H1 (cell line): ENCODE data around the gene KLHL2. TPM values are rescaled to one million over a fixed set of nuclear protein-coding genes. Genes with fewer than 3 reads are reported as not detected.
"Not testable (repeated sequence)": the region's sequence is repeated elsewhere in the genome, so short reads cannot be mapped to it uniquely, and the experiment has no call there.

Experiments
- CTCF ChIA-PET: fragments of 300-600 bp; sonication (Branson Sonifier 250); formaldehyde crosslinking; loops from one replicate; lab custom pipeline; 2021; ENCODE audit not compliant: partially characterized antibody; lab: Charles Lee
- POLR2A ChIA-PET: fragments of 300-600 bp; sonication (Branson Sonifier 250); formaldehyde crosslinking; loops from one replicate; lab custom pipeline; 2021; ENCODE audit warnings: inconsistent platforms; ENCODE audit not compliant: partially characterized antibody; lab: Charles Lee
- DNase-seq, 2 experiments: peaks; one replicate each; pipeline versions ENCODE4 v3.0.0 to v3.0.0-alpha.2; 2010 to 2022; ENCODE audit warnings: low spot score in 2 of 2, low read depth in 1 of 2, mixed read lengths in 1 of 2
- FAIRE-seq: peaks from 2 replicates; lab custom pipeline; 2011; peaks lifted over from hg19 to GRCh38; lab: Jason Lieb, UNC
- H2AFZ ChIP-seq: 2 replicates; pipeline ENCODE4 v1.8.1; 2012; ENCODE audit warnings: low read length, inconsistent platforms
- H2AK5ac ChIP-seq: 2 replicates; pipeline ENCODE4 v1.6.1; 2013; ENCODE audit warnings: low read depth, low read length
- H2BK120ac ChIP-seq: replicated peaks from 2 replicates; pipeline ENCODE3; 2013; ENCODE audit warnings: low read depth, low read length, inconsistent platforms
- H2BK12ac ChIP-seq: 2 replicates; pipeline ENCODE4 v1.6.1; 2013; ENCODE audit warnings: low read depth, low read length
- H2BK15ac ChIP-seq: 2 replicates; pipeline ENCODE4 v1.6.1; 2013; ENCODE audit warnings: low read length
- H2BK20ac ChIP-seq: 2 replicates; pipeline ENCODE4 v1.6.1; 2013; ENCODE audit warnings: low read length
- H2BK5ac ChIP-seq: 2 replicates; pipeline ENCODE4 v1.6.1; 2013; ENCODE audit warnings: low read depth, low read length
- H3K14ac ChIP-seq: 2 replicates; pipeline ENCODE4 v1.6.1; 2013; ENCODE audit warnings: inconsistent platforms; ENCODE audit not compliant: insufficient read length
- H3K18ac ChIP-seq: 2 replicates; pipeline ENCODE4 v1.6.1; 2013; ENCODE audit warnings: low read length; ENCODE audit errors: extremely low read depth
- H3K23ac ChIP-seq: 2 replicates; pipeline ENCODE4 v1.6.1; 2013; ENCODE audit warnings: inconsistent platforms; ENCODE audit not compliant: insufficient read length
- H3K23me2 ChIP-seq: 2 replicates; pipeline ENCODE4 v1.6.1; 2013; ENCODE audit warnings: low read depth, low read length
- H3K27ac ChIP-seq: 2 replicates; pipeline ENCODE4 v1.6.1; 2011; ENCODE audit warnings: low read depth, low read length, inconsistent platforms
- H3K27me3 ChIP-seq, 4 experiments: replicated peaks in 1 of 4; 1 replicate in 1 of 4; 2 replicates in 3 of 4; pipeline versions ENCODE4 v1.6.1 to v1.8.1; 2011 to 2013; ENCODE audit warnings: low read length in 3 of 4, mild to moderate bottlenecking in 3 of 4, inconsistent platforms in 2 of 4, mixed read lengths in 2 of 4, moderate library complexity in 1 of 4; ENCODE audit not compliant: control insufficient read depth in 3 of 4, insufficient read depth in 3 of 4; ENCODE audit errors: extremely low read depth in 1 of 4
- H3K36me3 ChIP-seq, 4 experiments: 2 replicates each; pipeline versions ENCODE4 v1.6.1 to v1.8.1; 2011 to 2013; ENCODE audit warnings: mild to moderate bottlenecking in 4 of 4, low read length in 3 of 4, moderate library complexity in 2 of 4, control low read depth in 1 of 4, inconsistent platforms in 1 of 4; ENCODE audit not compliant: insufficient read depth in 4 of 4, control insufficient read depth in 2 of 4
- H3K4ac ChIP-seq: replicated peaks from 2 replicates; pipeline ENCODE3; 2013; ENCODE audit warnings: low read length, low read depth, mixed read lengths, inconsistent platforms; ENCODE audit not compliant: insufficient read length
- H3K4me1 ChIP-seq, 4 experiments: replicated peaks in 1 of 4; 1 replicate in 1 of 4; 2 replicates in 3 of 4; pipeline versions ENCODE4 v1.6.1 to v1.8.1; 2011 to 2013; ENCODE audit warnings: low read length in 3 of 4, inconsistent platforms in 2 of 4, mixed read lengths in 1 of 4; ENCODE audit not compliant: insufficient read depth in 4 of 4, control insufficient read depth in 3 of 4
- H3K4me2 ChIP-seq, 2 experiments: 2 replicates each; pipeline versions ENCODE4 v1.6.1 to v1.8.1; 2011 to 2013; ENCODE audit warnings: low read depth in 2 of 2, low read length in 2 of 2, control low read depth in 1 of 2, inconsistent platforms in 1 of 2, mild to moderate bottlenecking in 1 of 2; ENCODE audit not compliant: insufficient read depth in 1 of 2
- H3K4me3 ChIP-seq, 4 experiments: fragments of 200-600, 300-600 bp in 1 of 4; sonication (generic), shearing (Covaris generic), sonication (Bioruptor Twin) in 1 of 4; 2 replicates each; pipeline versions ENCODE4 v1.5.1 to v1.8.1; 2011 to 2016; ENCODE audit warnings: low read length in 4 of 4, low read depth in 3 of 4, control low read depth in 2 of 4, inconsistent platforms in 2 of 4, mild to moderate bottlenecking in 2 of 4, mixed read lengths in 1 of 4, moderate library complexity in 1 of 4; ENCODE audit not compliant: insufficient read depth in 2 of 4; ENCODE audit errors: extremely low read depth in 1 of 4
- H3K56ac ChIP-seq: replicated peaks from 2 replicates; pipeline ENCODE3; 2013; ENCODE audit warnings: low read depth, mild to moderate bottlenecking, mixed read lengths, low read length, inconsistent platforms; ENCODE audit not compliant: insufficient read length
- H3K79me1 ChIP-seq: 2 replicates; pipeline ENCODE4 v1.6.1; 2013; ENCODE audit warnings: low read depth, low read length, control low read depth
- H3K79me2 ChIP-seq, 2 experiments: 2 replicates each; pipeline versions ENCODE4 v1.6.1 to v1.8.1; 2012 to 2013; ENCODE audit warnings: low read length in 2 of 2, mild to moderate bottlenecking in 2 of 2, inconsistent platforms in 1 of 2; ENCODE audit not compliant: insufficient read depth in 2 of 2, control insufficient read depth in 1 of 2
- H3K9ac ChIP-seq, 4 experiments: replicated peaks in 1 of 4; 1 replicate in 1 of 4; 2 replicates in 3 of 4; pipeline versions ENCODE4 v1.6.1 to v1.8.1; 2011 to 2013; ENCODE audit warnings: low read depth in 3 of 4, low read length in 3 of 4, control low read depth in 2 of 4, mild to moderate bottlenecking in 2 of 4, moderate library complexity in 2 of 4, inconsistent platforms in 1 of 4; ENCODE audit errors: extremely low read depth in 1 of 4
- H3K9me3 ChIP-seq, 2 experiments: 2 replicates each; pipeline versions ENCODE4 v1.6.1 to v1.8.1; 2012 to 2013; ENCODE audit warnings: mild to moderate bottlenecking in 2 of 2, moderate library complexity in 2 of 2, control low read depth in 1 of 2, inconsistent platforms in 1 of 2, low read depth in 1 of 2, low read length in 1 of 2, mixed read lengths in 1 of 2; ENCODE audit not compliant: insufficient read depth in 2 of 2
- H4K20me1 ChIP-seq, 2 experiments: replicated peaks in 1 of 2; 2 replicates each; pipeline versions ENCODE3 to v1.8.1; 2011 to 2013; ENCODE audit warnings: inconsistent platforms in 2 of 2, low read length in 2 of 2, mild to moderate bottlenecking in 1 of 2; ENCODE audit not compliant: insufficient read depth in 2 of 2, control insufficient read depth in 1 of 2
- H4K5ac ChIP-seq: 2 replicates; pipeline ENCODE4 v1.6.1; 2013; ENCODE audit warnings: low read length, low read depth, mixed read lengths, inconsistent platforms; ENCODE audit not compliant: insufficient read length
- H4K8ac ChIP-seq: 2 replicates; pipeline ENCODE4 v1.8.0; 2013; ENCODE audit warnings: mild to moderate bottlenecking, moderate library complexity, low read length, inconsistent platforms; ENCODE audit not compliant: insufficient read depth; ENCODE audit errors: extremely low read depth
- H4K91ac ChIP-seq: replicated peaks from 2 replicates; pipeline ENCODE3; 2013; ENCODE audit warnings: low read length, mixed read lengths, inconsistent platforms; ENCODE audit not compliant: insufficient read length
- WGBS, 2 experiments: shearing (Covaris generic) in 1 of 2; methylation state at CpG; one replicate each; pipeline versions ENCODE4 v1.1.6 to v1.1.7; 2013 to 2015; ENCODE audit warnings: low lambda C conversion rate in 2 of 2, mixed read lengths in 2 of 2, inconsistent platforms in 1 of 2, low coverage in 1 of 2, missing lambda C conversion rate in 1 of 2; ENCODE audit not compliant: insufficient replicate concordance in 2 of 2, insufficient coverage in 1 of 2, insufficient read length in 1 of 2; ENCODE audit errors: extremely low coverage in 1 of 2, missing lambda C conversion rate in 1 of 2; 5-methylcytosine and 5-hydroxymethylcytosine counted together
- polyA plus RNA-seq, 7 experiments: library from polyadenylated mRNA; depleted of rRNA in 3 of 7; stranded (reverse) in 5 of 7; unstranded in 2 of 7; fragments of >200 nt in 5 of 7; fragments of 200-250 nt in 2 of 7; gene quantifications; 1 replicate in 5 of 7; 2 replicates in 1 of 7; 4 replicates in 1 of 7; pipeline versions ENCODE4 v1.2.1 to v1.2.3, GENCODE V29; 2011 to 2013; ENCODE audit warnings: missing spikeins in 2 of 7, mixed read lengths in 2 of 7
- total RNA-seq: library from RNA; stranded (reverse); fragmentation: NEBNext Ultra II Directional; extraction: Animal tissue kit (Norgen Biotek cat#: 25700); gene quantifications from 2 replicates; pipeline ENCODE4 v1.2.1, GENCODE V29; 2021

The KLHL2 gene
- total and polyA plus RNA-seq, 2 of the 8 experiments (the other 6 are each of a cell fraction or from before 2014, with no cell fraction given): 5.2 to 12.0 TPM

DNA sequence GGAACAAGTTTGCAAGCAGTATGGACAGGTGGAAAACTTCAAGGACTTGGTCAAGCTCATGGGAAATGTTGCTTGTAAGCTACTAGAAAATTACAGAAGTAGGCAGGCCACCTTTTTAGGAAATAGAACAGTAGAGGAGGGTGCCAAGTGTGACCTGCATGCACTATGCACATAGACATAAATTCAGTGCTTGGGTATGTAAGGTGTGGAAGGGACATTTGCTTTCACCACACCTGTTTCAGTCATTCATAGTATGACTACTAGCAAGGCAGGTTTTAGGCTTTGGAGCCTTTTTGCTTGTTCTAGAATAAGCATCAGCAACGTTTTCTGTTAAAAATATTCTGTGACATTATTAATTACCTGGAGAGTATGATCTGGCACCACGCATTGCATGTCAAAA lies 20.0 kb downstream of the KLHL2 start:
- H4K8ac ChIP-seq, H3K4me3 ChIP-seq, H2BK5ac ChIP-seq, H3K18ac ChIP-seq, H2BK12ac ChIP-seq, H3K9me3 ChIP-seq, H2BK120ac ChIP-seq, H3K79me1 ChIP-seq, H3K4ac ChIP-seq, H3K27ac ChIP-seq, H3K4me2 ChIP-seq, H4K20me1 ChIP-seq, H2BK15ac ChIP-seq, CTCF ChIA-PET, H4K5ac ChIP-seq, H2AFZ ChIP-seq, DNase-seq, H3K14ac ChIP-seq, H3K56ac ChIP-seq, H4K91ac ChIP-seq, H2BK20ac ChIP-seq, H3K27me3 ChIP-seq, H3K79me2 ChIP-seq, H2AK5ac ChIP-seq, H3K23ac ChIP-seq, H3K23me2 ChIP-seq, H3K36me3 ChIP-seq, H3K4me1 ChIP-seq, H3K9ac ChIP-seq: not testable (repeated sequence)
- POLR2A ChIA-PET: interaction anchor here (0.7 kb wide), 1 partner anchor 18 kb away, joined by 4 read pairs; no protein-coding TSS in a partner anchor
- WGBS, 2 experiments: 82% methylated on average over 2 of the region's 2 CpGs; no CpG with 5 or more reads in 1 of the 2 experiments
- FAIRE-seq: peak; percentile 76

DNA sequence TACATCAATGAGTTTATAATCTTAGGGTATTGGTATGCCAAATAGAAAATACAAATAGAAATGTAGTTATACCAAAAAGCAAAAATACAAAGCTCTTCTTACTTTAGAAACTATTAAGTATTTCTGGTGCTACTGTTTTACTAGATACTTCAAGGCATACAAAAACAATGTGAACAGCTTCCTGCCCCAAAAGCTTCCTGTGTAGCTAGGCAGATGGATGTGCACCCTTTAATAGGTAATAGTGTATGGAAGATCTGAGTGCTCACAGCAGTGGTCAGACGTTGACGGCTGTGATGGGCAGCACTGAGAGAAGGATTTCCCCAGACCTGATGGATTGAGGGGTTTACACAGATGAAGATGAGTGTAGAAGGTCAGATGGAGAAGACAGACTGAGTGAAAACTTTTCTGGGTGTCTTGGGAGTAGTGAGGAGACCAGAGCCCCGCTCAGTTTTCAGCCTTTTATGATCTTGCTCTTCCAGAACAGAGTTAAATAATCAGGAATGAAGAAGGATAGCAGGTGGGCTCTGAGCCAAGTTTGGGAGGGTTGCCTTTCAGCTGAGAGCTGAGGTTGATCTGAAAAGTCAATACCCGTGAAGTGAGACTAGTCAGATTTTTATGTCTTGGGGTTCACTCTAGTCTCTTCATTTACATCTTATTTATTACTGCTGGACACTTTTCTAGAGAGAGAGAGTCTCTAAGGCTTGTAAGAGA lies 22.3 kb downstream of the KLHL2 start:
- H2AK5ac ChIP-seq, FAIRE-seq, H2BK12ac ChIP-seq, H2BK120ac ChIP-seq, H4K8ac ChIP-seq, H3K4me2 ChIP-seq, H4K91ac ChIP-seq, H2BK5ac ChIP-seq, H3K9me3 ChIP-seq, H2BK20ac ChIP-seq, H3K27ac ChIP-seq, H3K14ac ChIP-seq, POLR2A ChIA-PET, H3K23ac ChIP-seq, H3K79me1 ChIP-seq, H3K18ac ChIP-seq, H4K5ac ChIP-seq, H3K56ac ChIP-seq, H3K4me3 ChIP-seq, H2BK15ac ChIP-seq, H2AFZ ChIP-seq, DNase-seq, H3K4ac ChIP-seq, H3K9ac ChIP-seq, CTCF ChIA-PET, H3K36me3 ChIP-seq, H3K79me2 ChIP-seq, H3K27me3 ChIP-seq, H4K20me1 ChIP-seq, H3K4me1 ChIP-seq, H3K23me2 ChIP-seq: not testable (repeated sequence)
- WGBS, 2 experiments: 90% methylated on average over 4 of the region's 4 CpGs; no CpG with 5 or more reads in 1 of the 2 experiments
